ENCODE measurements around the gene TPPP2.

TPPP2 gene

DNA sequence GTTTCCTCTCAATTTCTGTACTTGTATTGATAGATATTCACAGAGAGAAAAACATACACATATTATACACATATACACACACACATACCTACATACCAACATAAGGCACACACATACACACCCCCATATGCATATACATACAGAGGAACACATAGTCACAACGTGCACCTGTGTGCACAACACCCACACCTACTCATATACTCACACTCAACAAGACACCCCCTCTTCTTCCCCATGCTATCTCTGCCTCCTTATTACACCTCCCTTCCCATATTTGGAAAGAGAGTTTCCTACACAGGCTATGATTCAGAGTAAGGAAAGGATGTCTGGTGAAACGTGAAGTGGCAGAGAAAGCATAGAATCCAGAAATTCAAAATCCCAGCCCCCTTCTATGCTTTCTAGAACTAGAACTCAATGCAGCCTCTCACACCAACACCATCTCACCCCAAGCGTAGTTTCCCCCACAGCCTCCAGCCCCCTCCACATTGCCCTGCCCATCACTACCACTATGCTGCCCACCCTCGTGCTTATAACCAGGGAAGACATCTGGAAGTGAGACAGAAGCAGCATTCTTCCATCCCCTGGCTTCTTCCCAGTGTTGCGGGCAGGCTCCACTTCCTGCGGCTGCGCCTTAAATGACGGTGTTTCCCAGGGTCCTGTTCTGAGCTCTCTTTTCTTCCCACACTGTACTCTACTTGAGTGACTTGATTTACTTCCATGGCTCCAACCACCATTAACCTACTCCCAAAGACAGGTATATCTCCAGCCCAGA is 30.0 kb downstream of the TPPP2 start:
- no peak for DNase-seq

DNA sequence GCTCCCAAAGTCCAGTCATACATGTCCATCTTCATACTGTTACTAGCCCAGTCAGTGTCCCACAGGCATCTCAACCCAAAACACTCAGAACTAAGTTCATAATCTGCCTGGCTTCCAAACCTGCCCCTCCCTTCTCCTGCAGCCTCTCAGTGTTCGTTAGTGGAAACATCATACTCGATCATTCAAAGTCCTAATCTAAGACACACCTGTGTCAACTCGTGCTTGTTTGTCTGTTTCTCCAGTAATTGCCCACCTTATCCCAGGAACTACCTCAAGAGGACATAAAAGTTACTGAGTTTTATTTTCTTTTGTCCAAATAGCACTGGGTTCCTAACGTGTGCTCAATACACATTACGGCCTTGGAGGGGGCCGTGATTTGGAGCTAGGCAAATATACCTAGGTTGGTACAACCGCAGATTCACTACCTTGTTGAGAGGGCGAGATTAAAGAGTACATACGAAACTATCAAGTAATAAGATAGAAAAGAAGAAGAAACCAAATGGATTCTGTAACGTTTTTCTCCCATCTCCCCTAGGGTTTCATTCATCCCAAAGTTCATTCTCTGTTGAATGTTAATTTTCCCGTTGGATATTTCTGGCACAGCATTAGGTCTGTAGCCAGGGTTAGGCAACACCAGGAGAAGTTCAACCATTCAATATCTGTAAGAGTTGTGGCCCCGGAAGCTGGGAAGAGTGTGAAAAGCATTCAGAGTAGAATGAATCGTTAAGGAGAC is 30.8 kb downstream of the TPPP2 start:
- no peak for DNase-seq

DNA sequence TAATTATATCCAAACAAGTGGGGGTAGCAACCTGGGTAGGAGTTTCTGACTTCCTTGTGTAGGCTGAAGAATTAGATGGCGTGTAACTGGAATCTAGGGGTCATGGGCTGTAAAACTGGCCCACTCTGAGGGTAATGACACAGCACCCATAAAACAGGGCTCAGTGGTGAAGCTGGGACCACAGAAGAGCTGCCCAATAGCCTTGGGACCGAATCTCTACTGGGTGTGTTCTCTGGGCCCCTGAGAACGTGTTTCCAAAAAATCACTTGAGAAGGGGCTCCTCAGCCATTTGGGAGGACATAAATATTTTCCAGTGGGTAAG is 31.3 kb downstream of the TPPP2 start:
- DNase-seq = no peak

DNA sequence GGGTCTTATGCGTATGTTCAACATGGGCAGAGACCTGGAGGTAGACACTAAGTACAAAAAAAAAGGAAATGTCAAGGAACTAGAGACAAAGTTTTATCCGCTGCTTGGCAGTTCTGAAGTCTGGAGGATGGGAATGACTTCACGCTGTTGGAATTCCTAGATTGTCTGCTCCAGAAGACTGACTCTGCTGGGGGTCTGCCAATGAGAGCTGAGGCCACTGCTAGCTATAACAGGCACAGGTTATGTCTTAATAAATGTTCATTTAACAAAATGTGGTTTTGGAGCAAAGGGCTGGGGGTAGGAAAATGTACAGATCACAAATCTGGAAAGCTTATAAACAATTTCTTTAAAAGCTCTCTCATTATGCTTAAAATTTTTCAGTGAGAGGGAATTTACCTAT is 33.5 kb downstream of the TPPP2 start:
- DNase-seq = no peak

DNA sequence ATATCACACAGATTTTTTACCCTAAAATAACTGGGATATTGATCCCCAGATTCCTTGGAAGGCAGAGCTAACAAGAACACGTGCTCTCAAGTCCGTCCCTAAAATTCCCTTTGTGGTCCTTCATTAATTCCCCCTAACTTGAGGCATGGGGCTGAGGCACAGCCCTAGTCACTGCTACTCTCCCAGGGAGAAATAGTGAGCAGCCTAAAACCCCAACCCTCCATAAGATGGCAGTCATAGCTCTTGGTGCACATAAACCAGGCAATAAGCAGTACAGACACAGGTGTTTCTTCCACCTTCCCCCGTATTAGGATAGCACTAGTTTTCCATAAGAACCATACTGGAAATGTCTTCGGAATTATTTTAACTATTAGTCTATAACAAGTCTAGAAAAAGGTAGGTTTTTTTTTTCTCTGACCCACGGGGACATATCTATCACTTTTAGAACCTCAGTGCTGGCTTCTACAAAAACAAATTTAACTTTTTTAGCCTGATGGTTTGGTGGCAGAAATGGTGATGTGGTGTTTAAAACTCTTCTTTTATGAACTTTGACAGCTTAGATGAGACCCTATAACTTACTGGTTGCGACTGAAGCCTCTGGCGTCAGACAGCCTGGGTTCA is 37.0 kb downstream of the TPPP2 start:
- DNase-seq = no peak

DNA sequence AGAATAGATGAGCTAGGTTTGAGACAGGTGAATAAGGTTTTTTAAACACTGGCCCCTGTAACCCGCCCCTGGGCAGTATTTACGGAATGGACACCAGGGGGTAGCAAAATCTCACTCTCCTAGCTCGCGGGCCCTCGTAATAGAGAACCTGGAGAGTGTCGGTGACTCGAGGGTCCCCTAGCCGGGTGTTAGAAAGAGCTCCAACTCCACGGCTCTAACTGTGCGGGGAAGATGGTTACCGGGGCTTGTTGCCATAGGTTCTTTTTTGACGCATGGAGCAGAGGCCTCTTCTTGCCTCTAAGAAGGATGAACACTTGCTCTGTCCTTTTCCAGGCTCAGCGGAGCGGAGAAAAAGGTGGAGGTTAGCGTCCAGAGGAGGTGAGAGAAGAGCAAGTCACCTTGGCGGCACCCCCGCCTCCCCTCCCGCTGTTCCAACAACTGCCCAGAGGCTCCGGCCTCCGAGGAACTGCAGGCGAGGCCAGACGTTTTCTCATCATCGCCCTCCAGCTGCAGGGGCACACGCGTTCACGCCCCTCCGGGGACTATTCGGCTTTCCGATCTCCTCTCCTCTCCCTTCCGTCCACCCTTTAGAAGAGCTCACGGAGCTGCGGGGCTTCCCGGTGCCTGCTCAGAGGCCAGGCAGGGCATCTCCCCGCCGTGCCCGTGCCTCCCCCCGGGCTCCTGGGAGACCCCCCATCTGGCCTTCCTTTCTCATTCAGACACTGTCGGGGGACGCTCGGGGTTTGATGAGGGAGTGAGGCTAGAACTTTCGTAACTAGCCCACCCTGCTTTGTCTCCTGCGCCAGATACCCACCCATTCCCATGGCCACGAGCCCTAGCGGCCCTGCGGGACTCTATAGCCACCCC is 38.7 kb downstream of the TPPP2 start:
- DNase-seq = peak; percentile 44

DNA sequence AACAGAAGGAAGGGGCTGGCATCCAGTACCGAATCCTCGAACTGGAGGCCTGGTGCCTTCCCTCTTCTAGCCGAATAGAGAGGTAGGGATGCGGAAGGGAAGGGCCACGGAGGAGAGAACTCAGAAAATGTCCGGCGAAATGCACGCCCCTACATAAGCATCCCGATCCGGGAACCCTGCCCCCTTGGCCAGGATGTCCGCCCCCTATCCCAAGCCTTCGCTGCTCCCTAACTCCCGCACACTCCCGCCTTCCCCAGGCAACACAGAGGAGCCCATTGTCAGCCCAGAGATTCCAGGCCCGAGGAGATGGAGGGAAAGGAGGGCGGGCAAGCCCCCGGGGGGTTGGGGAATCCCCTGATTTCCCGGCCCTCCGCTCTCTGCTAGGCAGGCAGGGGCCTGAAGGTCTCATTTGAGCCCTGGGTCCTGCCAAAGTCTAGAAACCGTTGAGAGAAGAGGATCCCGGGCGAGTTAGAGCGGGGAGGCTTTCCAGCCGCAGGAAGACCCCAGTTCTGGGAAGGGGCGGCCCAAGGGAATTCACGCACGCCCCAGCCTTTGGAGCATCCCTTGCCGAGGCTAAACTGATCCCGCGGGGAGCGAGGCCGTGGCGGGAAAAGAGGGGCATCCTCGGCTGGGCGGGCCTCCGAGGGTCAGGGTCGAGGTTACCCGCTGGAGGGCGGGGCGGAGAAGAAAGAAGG is 39.5 kb downstream of the TPPP2 start:
- no peak for DNase-seq

DNA sequence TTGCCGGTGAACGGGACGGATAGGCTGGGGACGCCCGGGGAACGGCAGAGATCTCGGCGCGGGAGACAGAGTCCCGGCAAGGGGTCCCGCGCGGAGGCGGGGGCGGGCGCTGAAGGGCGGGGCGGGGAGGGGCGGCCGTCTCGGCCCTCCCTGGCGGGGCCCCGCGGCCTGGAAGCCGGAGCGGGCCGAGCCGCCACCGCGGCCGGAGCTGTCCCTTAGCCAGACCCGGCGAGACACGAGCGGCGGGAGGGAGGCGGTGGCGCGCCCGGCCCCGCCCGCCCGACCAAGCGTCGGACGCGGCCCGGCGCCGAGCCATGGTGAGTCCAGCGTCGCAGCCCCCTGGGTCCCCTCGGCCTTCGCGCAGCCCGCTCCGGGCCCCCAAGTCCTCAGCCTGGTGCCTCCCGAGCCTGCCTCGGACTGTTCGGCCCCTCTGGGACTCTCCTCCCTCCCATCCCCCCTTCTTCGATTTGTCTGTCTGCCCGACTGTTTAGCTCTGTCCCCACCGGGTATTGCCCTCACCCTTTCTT is 40.1 kb downstream of the TPPP2 start, which contains the start of gene ARHGEF40:
ARHGEF40 (plus strand) TSS at position 222 of the 527 bp plus-strand sequence; CDS start at position 315, 93 bp downstream.
- no peak for DNase-seq

DNA sequence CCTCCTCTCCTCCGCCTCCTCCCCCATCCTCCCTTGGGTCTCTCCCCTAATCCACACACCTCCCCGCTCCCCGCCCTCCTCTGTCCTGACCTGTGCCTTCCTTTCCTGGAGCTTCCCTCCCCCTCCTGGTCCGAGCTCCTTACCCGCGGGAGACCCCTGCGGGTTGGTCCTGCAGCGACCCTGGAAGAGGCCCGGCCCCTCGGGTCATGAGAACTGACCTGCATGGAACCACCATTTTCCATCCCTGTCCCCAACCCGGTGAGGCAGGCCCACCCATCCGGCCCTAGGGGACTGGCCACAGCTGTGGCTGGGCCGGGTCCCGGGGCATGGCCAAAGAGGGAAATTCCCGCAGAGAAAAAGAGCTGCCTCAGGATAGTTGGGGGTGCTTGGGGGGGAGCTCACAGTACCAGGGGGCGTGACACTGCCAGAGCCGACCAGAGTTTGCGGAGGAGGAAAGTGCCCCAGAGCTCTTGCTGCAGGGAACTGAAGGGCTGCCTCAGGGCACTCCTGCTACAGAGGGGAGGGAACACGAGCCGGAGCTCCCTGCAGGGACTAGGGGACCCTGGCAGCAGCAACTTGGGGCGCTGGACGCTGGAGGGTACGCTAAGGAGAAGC is 40.7 kb downstream of the TPPP2 start:
- no peak for DNase-seq

DNA sequence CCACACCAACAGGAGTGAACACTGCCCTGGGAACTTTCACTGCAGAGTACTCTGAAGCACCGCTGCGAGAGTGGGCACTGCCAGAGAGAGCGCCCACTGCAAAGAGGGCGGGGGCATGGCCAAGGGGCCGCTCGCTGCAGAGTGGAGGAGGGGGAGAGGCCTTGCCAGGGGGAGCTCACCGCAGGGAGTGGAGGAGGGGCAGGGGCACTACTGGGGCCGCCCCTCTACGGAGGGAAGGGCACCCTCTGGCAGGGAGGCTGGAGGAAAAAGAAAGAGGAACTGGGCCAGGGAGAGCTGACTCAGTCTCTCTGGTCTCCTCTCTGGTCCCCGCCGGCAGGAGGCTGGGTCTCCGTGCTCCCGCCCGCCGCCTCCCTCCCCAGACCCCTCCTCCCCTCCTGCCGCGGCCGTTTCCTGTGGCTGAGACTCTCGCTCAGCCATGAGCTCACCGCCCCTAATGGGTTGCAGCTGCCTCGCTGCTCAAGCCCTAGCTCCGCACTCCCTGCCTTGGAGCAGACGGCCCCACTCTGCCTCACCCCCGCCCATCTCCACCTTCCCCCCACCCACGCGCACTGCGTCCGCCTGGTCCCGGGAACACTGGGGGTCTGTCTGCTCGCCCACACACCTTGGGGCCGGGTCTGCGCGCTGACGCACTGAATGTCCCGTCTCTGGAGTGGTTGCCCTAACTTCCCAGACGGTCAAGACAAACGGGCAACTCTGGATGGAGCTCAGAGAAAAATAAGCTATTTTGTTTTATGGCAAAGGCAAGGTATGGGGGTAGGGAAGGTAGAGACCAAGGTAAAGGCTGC is 41.4 kb downstream of the TPPP2 start:
- no peak for DNase-seq

DNA sequence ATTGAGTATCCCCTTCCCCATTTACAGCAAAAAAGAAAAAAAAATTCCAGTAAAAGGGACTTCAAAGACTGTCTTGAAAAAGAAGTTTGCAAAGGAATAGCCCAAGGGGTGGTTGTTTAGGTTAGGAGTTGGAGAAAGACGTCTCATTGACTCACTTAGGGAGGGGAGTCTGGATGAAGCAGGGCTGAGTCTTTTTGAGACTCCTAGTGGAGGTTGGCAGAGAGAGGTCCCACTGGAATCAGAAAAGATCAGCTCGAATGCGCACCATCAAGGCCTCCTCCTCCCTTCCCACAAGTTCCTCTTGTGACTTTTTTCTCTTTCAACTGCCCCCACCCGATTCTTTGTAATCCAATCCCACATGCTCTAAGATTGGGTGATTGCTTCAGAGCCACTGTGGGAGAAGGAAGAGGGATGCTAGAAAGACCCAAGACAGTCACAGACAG is 42.0 kb downstream of the TPPP2 start:
- DNase-seq = no peak

DNA sequence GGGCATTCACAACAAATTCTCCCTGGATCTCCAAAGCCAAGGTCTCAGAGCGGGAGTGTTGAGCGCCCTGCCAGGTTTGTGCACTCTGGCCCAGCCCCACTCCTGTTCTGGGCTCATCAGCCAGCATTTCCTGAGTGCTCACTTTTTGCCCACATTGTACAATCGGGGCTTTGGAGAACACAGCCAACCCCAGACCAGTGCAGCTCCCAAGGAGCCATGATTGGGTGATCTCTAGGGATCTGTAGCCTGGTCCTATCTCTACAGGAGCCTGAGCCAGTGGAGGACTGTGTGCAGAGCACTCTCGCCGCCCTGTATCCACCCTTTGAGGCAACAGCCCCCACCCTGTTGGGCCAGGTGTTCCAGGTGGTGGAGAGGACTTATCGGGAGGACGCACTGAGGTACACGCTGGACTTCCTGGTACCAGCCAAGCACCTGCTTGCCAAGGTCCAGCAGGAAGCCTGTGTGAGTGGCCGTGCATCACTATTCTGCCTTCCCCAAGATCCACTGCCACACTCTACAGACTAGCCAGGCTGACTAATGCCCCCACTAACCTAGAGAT is 42.8 kb downstream of the TPPP2 start:
- DNase-seq = no peak

DNA sequence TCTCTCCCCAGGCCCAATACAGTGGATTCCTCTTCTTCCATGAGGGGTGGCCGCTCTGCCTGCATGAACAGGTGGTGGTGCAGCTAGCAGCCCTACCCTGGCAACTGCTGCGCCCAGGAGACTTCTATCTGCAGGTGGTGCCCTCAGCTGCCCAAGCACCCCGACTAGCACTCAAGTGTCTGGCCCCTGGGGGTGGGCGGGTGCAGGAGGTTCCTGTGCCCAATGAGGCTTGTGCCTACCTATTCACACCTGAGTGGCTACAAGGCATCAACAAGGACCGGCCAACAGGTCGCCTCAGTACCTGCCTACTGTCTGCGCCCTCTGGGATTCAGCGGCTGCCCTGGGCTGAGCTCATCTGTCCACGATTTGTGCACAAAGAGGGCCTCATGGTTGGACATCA is 43.9 kb downstream of the TPPP2 start:
- no peak for DNase-seq

DNA sequence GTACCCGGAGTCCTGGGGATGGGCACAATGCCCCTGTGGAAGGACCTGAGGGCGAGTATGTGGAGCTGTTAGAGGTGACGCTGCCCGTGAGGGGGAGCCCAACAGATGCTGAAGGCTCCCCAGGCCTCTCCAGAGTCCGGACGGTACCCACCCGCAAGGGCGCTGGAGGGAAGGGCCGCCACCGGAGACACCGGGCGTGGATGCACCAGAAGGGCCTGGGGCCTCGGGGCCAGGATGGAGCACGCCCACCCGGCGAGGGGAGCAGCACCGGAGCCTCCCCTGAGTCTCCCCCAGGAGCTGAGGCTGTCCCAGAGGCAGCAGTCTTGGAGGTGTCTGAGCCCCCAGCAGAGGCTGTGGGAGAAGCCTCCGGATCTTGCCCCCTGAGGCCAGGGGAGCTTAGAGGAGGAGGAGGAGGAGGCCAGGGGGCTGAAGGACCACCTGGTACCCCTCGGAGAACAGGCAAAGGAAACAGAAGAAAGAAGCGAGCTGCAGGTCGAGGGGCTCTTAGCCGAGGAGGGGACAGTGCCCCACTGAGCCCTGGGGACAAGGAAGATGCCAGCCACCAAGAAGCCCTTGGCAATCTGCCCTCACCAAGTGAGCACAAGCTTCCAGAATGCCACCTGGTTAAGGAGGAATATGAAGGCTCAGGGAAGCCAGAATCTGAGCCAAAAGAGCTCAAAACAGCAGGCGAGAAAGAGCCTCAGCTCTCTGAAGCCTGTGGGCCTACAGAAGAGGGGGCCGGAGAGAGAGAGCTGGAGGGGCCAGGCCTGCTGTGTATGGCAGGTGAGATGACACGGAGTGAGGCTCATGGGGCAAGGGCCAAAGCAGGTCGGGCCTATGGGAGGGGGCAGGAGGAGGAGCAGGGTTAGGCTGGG is 44.6 kb downstream of the TPPP2 start:
- DNase-seq = no peak

DNA sequence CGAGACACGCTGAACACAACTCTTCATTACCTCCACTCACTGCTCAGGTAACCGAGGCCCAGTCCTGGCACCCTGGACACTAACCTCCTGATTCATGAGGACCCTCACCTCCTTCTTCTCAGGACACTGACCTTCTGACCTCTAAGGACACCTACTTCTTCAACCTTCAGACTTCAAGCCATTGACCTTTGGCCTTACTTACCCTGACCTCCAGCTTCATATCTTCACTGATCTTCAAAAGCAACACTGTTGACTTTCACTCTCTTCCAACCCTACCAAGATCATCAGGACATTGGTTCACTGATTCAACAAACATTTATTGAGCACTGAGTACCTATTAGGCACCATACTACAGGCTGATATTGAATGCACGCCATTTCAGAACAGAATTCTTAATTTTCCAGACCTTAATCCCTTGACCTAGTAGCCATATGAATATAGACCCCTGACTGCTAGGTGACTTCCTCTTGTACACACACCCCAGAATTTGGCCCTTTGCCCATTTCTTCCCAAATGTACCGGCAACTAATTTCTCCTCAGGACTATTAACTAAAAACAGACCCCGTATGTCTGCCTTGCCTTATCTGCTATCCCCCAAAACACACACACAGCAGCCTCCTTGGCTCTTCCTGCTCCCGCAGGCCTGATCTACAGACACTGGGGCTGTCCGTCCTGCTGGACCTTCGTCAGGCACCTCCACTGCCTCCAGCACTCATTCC is 45.9 kb downstream of the TPPP2 start:
- no peak for DNase-seq

DNA sequence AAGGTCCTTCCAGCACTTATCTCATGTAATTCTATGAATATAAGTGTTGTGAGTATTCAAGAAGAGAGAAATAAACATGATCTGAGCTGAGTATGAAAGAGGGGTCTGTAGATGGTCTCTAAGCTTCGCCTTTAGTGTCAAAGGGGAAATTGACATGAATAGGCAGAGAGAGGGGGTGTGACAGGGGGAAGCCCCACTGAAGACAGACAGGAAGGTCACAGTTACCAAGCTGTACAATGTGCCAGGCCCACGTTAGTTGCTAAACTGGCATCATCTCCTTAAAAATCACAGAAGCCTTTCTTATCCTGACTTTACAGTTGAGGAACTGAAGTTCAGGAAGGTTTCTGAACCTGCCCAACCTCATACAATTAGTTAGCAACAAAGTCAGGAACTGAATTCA is 47.7 kb downstream of the TPPP2 start:
- no peak for DNase-seq

DNA sequence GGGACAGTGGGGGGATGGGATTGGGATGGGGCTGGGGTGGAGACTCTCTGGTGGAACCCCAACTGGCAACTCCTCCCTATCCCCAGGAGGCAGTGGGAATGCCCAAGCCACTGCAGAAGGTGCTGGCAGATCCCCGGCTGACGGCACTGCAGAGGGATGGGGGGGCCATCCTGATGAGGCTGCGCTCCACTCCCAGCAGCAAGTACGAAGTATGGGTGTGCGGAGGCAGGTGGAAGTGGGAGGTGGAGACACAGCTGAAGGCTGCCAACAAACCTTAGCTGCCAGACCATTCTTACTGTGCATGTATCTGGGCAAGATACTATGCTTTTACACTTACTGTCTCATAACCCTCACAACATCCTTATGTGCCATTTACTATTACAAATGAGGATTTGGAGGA is 48.3 kb downstream of the TPPP2 start:
- DNase-seq = no peak

DNA sequence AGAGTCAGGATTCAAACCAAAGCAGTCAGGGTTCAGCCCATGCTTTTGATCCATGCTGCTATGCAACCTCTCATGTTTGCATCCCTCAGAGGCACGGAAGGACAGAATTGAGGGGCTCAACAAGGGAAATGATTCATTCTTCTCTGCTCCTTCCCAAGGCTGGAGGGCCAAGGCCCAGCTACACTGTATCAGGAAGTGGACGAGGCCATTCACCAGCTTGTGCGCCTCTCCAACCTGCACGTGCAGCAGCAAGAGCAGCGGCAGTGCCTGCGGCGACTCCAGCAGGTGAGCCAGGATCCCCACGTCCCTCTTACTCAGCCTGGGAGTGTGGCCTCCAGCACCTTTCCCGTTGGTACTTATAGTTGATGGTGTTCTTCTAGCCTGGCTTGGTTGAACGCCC is 48.7 kb downstream of the TPPP2 start:
- no peak for DNase-seq
